D721Med (cell line): ENCODE data around the gene SOX13.

ENCODE experiments used
- DNase-seq: peaks from one replicate; pipeline ENCODE4 v3.0.0; 2011; ENCODE audit warnings: low spot score; ENCODE audit not compliant: insufficient read length
- FAIRE-seq: peaks from 2 replicates; lab custom pipeline; 2011; peaks lifted over from hg19 to GRCh38; lab: Jason Lieb, UNC
- TF ChIP-seq, protein P1 (sequence below): IDR thresholded peaks from 2 replicates; pipeline ENCODE4 v1.5.1; 2012; ENCODE audit warnings: mild to moderate bottlenecking, control low read depth; ENCODE audit not compliant: insufficient read depth; ENCODE audit errors: missing control alignments

The SOX13 gene

DNA sequence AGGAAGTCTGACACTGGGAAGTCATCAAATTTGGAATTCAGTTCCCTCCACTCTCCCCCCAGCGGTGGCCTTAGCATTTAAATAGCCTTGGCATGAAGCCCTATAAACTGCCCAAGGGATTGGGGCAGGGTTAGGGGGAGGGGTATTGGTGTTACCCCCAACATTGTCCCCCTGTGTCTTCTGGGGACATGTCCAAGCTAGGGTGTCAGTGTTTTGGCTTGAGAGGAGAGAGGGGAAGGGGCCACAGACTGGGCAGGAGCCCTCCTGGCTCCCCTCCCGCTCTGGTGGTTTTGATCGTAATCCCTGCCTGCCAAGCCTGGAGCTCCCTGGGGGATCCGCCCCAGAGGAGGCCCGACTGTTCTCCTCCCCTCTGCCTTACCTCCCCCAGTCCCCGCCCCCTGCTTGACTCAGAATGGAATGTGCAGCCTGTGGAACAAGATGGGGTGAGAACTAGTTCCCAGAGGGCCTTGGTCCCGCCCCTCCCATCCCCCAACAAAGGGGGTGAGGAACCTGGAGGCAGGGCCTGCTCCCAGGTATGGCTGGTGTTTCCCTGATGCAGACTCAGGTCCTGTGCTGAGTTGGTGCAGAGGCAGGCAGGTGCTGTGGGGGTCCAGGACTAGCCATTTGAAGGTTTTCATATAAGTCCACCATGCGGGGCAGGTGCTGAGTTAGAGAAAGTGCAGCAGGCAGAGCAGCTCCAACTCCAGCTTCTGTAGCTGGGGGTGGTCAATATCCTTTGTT is 7.4 kb downstream of the SOX13 start:
- TF ChIP-seq, protein P1, sequence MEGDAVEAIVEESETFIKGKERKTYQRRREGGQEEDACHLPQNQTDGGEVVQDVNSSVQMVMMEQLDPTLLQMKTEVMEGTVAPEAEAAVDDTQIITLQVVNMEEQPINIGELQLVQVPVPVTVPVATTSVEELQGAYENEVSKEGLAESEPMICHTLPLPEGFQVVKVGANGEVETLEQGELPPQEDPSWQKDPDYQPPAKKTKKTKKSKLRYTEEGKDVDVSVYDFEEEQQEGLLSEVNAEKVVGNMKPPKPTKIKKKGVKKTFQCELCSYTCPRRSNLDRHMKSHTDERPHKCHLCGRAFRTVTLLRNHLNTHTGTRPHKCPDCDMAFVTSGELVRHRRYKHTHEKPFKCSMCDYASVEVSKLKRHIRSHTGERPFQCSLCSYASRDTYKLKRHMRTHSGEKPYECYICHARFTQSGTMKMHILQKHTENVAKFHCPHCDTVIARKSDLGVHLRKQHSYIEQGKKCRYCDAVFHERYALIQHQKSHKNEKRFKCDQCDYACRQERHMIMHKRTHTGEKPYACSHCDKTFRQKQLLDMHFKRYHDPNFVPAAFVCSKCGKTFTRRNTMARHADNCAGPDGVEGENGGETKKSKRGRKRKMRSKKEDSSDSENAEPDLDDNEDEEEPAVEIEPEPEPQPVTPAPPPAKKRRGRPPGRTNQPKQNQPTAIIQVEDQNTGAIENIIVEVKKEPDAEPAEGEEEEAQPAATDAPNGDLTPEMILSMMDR: no peak
- FAIRE-seq (no peak), DNase-seq (peak; percentile 99)

- TF ChIP-seq, protein P1: no peak
- FAIRE-seq (no peak), DNase-seq (no peak)
Measured at GRCh38 chr1:204081164-204081790, 8.4 kb downstream of the SOX13 start.

- no peak for DNase-seq
Measured at GRCh38 chr1:204081791-204082513, 9.0 kb downstream of the SOX13 start.

GRCh38 chr1:204083491-204083890 is 10.6 kb downstream of the SOX13 start:
- FAIRE-seq: no peak
- DNase-seq: no peak
- TF ChIP-seq, protein P1: no peak

More at GRCh38 chr1:204081791-204082513, 9.0 kb downstream of the SOX13 start:
- TF ChIP-seq, protein P1: no peak
- FAIRE-seq: no peak

GRCh38 chr1:204084247-204084772 is 11.4 kb downstream of the SOX13 start:
- FAIRE-seq (no peak), DNase-seq (no peak)
- TF ChIP-seq, protein P1: no peak

GRCh38 chr1:204085876-204086275 is 13.0 kb downstream of the SOX13 start:
- TF ChIP-seq, protein P1: no peak

More at GRCh38 chr1:204085876-204086275, 13.0 kb downstream of the SOX13 start:
- DNase-seq: no peak
- no peak for FAIRE-seq
